Measurements from ENCODE around the gene DDX6.
"Not testable (repeated sequence)": the region's sequence is repeated elsewhere in the genome, so short reads cannot be mapped to it uniquely, and the experiment has no call there.

DDX6 gene

GRCh38 chr11:118791111-118791960, at the start of gene DDX6:
DDX6 (minus strand) TSS chr11:118791164; CDS start chr11:118786251, 4,913 bp downstream.
- DNase-seq (ENCODE audit: low spot score) = peak; percentile 96

- DNase-seq (ENCODE audit: low spot score) = no peak
Observed at GRCh38 chr11:118838905-118839553, 48.1 kb upstream of the DDX6 start.

- no peak for DNase-seq (ENCODE audit: low spot score)
Observed at GRCh38 chr11:118837868-118838267, 46.9 kb upstream of the DDX6 start.

GRCh38 chr11:118834427-118835028, 43.6 kb upstream of the DDX6 start:
- peak; percentile 33 for DNase-seq (ENCODE audit: low spot score)

- DNase-seq (ENCODE audit: low spot score) = no peak
Observed at GRCh38 chr11:118827118-118827517, 36.2 kb upstream of the DDX6 start.

- not testable (repeated sequence) for DNase-seq (ENCODE audit: low spot score)
Observed at GRCh38 chr11:118822936-118823510, 32.1 kb upstream of the DDX6 start.

GRCh38 chr11:118820412-118821357, 29.7 kb upstream of the DDX6 start:
- peak; percentile 29 for DNase-seq (ENCODE audit: low spot score)

GRCh38 chr11:118820025-118820379, 29.0 kb upstream of the DDX6 start:
- not testable (repeated sequence) for DNase-seq (ENCODE audit: low spot score)

GRCh38 chr11:118819334-118820024, 28.5 kb upstream of the DDX6 start:
- no peak for DNase-seq (ENCODE audit: low spot score)

GRCh38 chr11:118818130-118818529, 27.2 kb upstream of the DDX6 start:
- DNase-seq (ENCODE audit: low spot score) = no peak

GRCh38 chr11:118813551-118813950, 22.6 kb upstream of the DDX6 start:
- no peak for DNase-seq (ENCODE audit: low spot score)

GRCh38 chr11:118812485-118812884, 21.5 kb upstream of the DDX6 start:
- DNase-seq (ENCODE audit: low spot score) = no peak

GRCh38 chr11:118807800-118808778, 17.1 kb upstream of the DDX6 start:
- no peak for DNase-seq (ENCODE audit: low spot score)

GRCh38 chr11:118806400-118806799, 15.4 kb upstream of the DDX6 start:
- no peak for DNase-seq (ENCODE audit: low spot score)

- no peak for DNase-seq (ENCODE audit: low spot score)
Observed at GRCh38 chr11:118804094-118804493, 13.1 kb upstream of the DDX6 start.

- no peak for DNase-seq (ENCODE audit: low spot score)
Observed at GRCh38 chr11:118799372-118799771, 8.4 kb upstream of the DDX6 start.

GRCh38 chr11:118797510-118797909, 6.5 kb upstream of the DDX6 start:
- no peak for DNase-seq (ENCODE audit: low spot score)

- DNase-seq (ENCODE audit: low spot score) = peak; percentile 86
Observed at GRCh38 chr11:118792570-118793124, 1.7 kb upstream of the DDX6 start.

- DNase-seq (ENCODE audit: low spot score) = peak; percentile 25
Observed at GRCh38 chr11:118791961-118792569, 1.1 kb upstream of the DDX6 start.
